ENCODE data around the gene MTG2. TPM values are rescaled to one million over a fixed set of nuclear protein-coding genes. Genes with fewer than 3 reads are reported as not detected.
A peak's percentile ranks its signal among the peaks of the same experiment; 100 is the strongest.

MTG2 gene
- total and polyA plus RNA-seq, 2 experiments from 2014 or later: 20.4 to 32.9 TPM

- H3K4me3 ChIP-seq: no peak overlapping the region
- H3K36me3 ChIP-seq: peaks cover 31% of the 10 kb centered on the region
- H3K4me1 ChIP-seq (ENCODE audit: low read depth): no peaks in the 10 kb centered on the region
- DNase-seq (ENCODE audit: low read depth in 1 of 2, low spot score in 1 of 2): no peak
- no peaks in the 10 kb centered on the region for H3K27me3 ChIP-seq
- no peaks in the 10 kb centered on the region for H3K9me3 ChIP-seq (ENCODE audit: low read depth)
- no peak overlapping the region for H3K27ac ChIP-seq
- no peak for TF ChIP-seq CTCF (IDR thresholded peaks at IDR 0.05; ENCODE audit: low read depth, low read length)
These were observed 17.8 kb downstream of the MTG2 start for GRCh38 chr20:62200491-62201172.

GRCh38 chr20:62201173-62202082, 18.6 kb downstream of the MTG2 start:
- no peaks in the 10 kb centered on the region for H3K27me3 ChIP-seq
- peaks cover 31% of the 10 kb centered on the region for H3K36me3 ChIP-seq
- no peak overlapping the region for H3K27ac ChIP-seq
- TF ChIP-seq CTCF (IDR thresholded peaks at IDR 0.05; ENCODE audit: low read depth, low read length): no peak
- H3K4me1 ChIP-seq (ENCODE audit: low read depth): no peaks in the 10 kb centered on the region
- no peak overlapping the region for H3K4me3 ChIP-seq
- no peak for DNase-seq (ENCODE audit: low read depth in 1 of 2, low spot score in 1 of 2)
- H3K9me3 ChIP-seq (ENCODE audit: low read depth): no peaks in the 10 kb centered on the region

GRCh38 chr20:62202083-62202395, 19.2 kb downstream of the MTG2 start:
- Histone ChIP-seq H3K4me1 (ENCODE audit: low read depth) (no peaks in the 10 kb centered on the region), H3K36me3 (peaks cover 31% of the 10 kb centered on the region), H3K4me3 (no peak overlapping the region), H3K9me3 (ENCODE audit: low read depth) (no peaks in the 10 kb centered on the region), H3K27ac (no peak overlapping the region), H3K27me3 (no peaks in the 10 kb centered on the region)
- DNase-seq (ENCODE audit: low read depth in 1 of 2, low spot score in 1 of 2): no peak
- TF ChIP-seq CTCF (IDR thresholded peaks at IDR 0.05; ENCODE audit: low read depth, low read length): no peak

- Histone ChIP-seq H3K4me3 (no peak overlapping the region), H3K4me1 (ENCODE audit: low read depth) (no peaks in the 10 kb centered on the region), H3K27me3 (no peaks in the 10 kb centered on the region), H3K27ac (no peak overlapping the region), H3K36me3 (peaks cover 28% of the 10 kb centered on the region), H3K9me3 (ENCODE audit: low read depth) (no peaks in the 10 kb centered on the region)
- DNase-seq (ENCODE audit: low read depth in 1 of 2, low spot score in 1 of 2): no peak
- TF ChIP-seq CTCF (IDR thresholded peaks at IDR 0.05; ENCODE audit: low read depth, low read length): no peak
These were observed 20.0 kb downstream of the MTG2 start for GRCh38 chr20:62202676-62203377.

- DNase-seq (ENCODE audit: low read depth in 1 of 2, low spot score in 1 of 2): peak in 1 of 2 donors; percentile 36
- no peak overlapping the region for H3K4me3 ChIP-seq
- no peaks in the 10 kb centered on the region for H3K9me3 ChIP-seq (ENCODE audit: low read depth)
- peaks cover 22% of the 10 kb centered on the region for H3K36me3 ChIP-seq
- no peak overlapping the region for H3K27ac ChIP-seq
- H3K27me3 ChIP-seq: no peaks in the 10 kb centered on the region
- H3K4me1 ChIP-seq (ENCODE audit: low read depth): peaks cover 2% of the 10 kb centered on the region
- no peak for TF ChIP-seq CTCF (IDR thresholded peaks at IDR 0.05; ENCODE audit: low read depth, low read length)
These were observed 20.7 kb downstream of the MTG2 start for GRCh38 chr20:62203378-62204030.
